A549 (cell line): ENCODE measurements around the gene TEX55. TPM values are rescaled to one million over a fixed set of nuclear protein-coding genes. Genes with fewer than 3 reads are reported as not detected.
A peak's percentile ranks its signal among the peaks of the same experiment; 100 is the strongest.

Experiments
- ATAC-seq, 2 experiments: fragments of 200-7000 bp in 1 of 2; fragments of >200 bp in 1 of 2; cut with Nextera tagmentation in 1 of 2; cut with Tn5 transposase in 1 of 2; 3 replicates each; pipeline versions ENCODE4 v1.8.0 to v1.9.1; 2018 to 2020; ENCODE audit warnings: mild to moderate bottlenecking in 1 of 2, moderate library complexity in 1 of 2
- CTCF ChIA-PET: fragments of 300-600 bp; sonication (Branson Sonifier 250); formaldehyde crosslinking; extraction: SDS; loops from one replicate; lab custom pipeline; 2021; ENCODE audit warnings: antibody characterized with exemption, inconsistent platforms; lab: Yijun Ruan, JAX
- POLR2A ChIA-PET: fragments of 350-600 bp; formaldehyde crosslinking; extraction: SDS; loops from one replicate; lab custom pipeline; 2021; ENCODE audit warnings: antibody characterized with exemption, inconsistent platforms; lab: Yijun Ruan, JAX
- DNase-seq, 2 experiments: peaks; one replicate each; pipeline versions ENCODE4 v3.0.0 to v3.0.0-alpha.2; 2011 to 2016; ENCODE audit warnings: low read depth in 1 of 2, low spot score in 1 of 2
- FAIRE-seq: peaks from 2 replicates; lab custom pipeline; 2011; peaks lifted over from hg19 to GRCh38; lab: Jason Lieb, UNC
- H3K27ac ChIP-seq, 2 experiments: fragments of >200 bp; sonication (Bioruptor Twin); formaldehyde crosslinking; 3 replicates each; pipeline ENCODE4 v1.5.1; 2016 to 2017
- H3K4me1 ChIP-seq: fragments of >200 bp; sonication (Bioruptor Twin); formaldehyde crosslinking; 3 replicates; pipeline ENCODE4 v1.6.1; 2016
- H3K4me2 ChIP-seq: fragments of >200 bp; sonication (Bioruptor Twin); formaldehyde crosslinking; 3 replicates; pipeline ENCODE4 v1.6.1; 2016
- H3K4me3 ChIP-seq: fragments of >200 bp; sonication (Bioruptor Twin); formaldehyde crosslinking; 3 replicates; pipeline ENCODE4 v1.5.1; 2016
- H3K9me3 ChIP-seq: fragments of >200 bp; sonication (Bioruptor Twin); formaldehyde crosslinking; 3 replicates; pipeline ENCODE4 v1.6.1; 2016
- BHLHE40 ChIP-seq: IDR thresholded peaks from 2 replicates; pipeline ENCODE4 v1.6.1; 2012; ENCODE audit warnings: low read depth, low read length, inconsistent platforms
- CHD2 ChIP-seq: fragments of 150-350 bp; IDR thresholded peaks from 2 replicates; pipeline ENCODE4 v1.6.1; 2014; ENCODE audit warnings: low read length; ENCODE audit not compliant: partially characterized antibody
- EHMT2 ChIP-seq: fragments of 200-600 bp; sonication (generic); IDR thresholded peaks from 2 replicates; pipeline ENCODE4 v1.6.1; 2016; ENCODE audit warnings: antibody characterized with exemption, low read depth, mild to moderate bottlenecking, moderate library complexity
- EP300 ChIP-seq, 2 experiments: fragments of >200 bp; sonication (Bioruptor Twin); formaldehyde crosslinking; IDR thresholded peaks; 2 replicates in 1 of 2; 3 replicates in 1 of 2; pipeline ENCODE4 v1.6.1; 2016 to 2017
- FOSL2 ChIP-seq, 2 experiments: fragments of 450-650 bp in 1 of 2; fragments of >200 bp in 1 of 2; sonication (Bioruptor Twin) in 1 of 2; formaldehyde crosslinking; IDR thresholded peaks; 2 replicates each; pipeline versions ENCODE4 v1.5.0 to v1.6.1; 2016 to 2020; ENCODE audit warnings: mild to moderate bottlenecking in 1 of 2, moderate library complexity in 1 of 2
- GATA3 ChIP-seq: IDR thresholded peaks from 2 replicates; pipeline ENCODE4 v1.6.1; 2012; ENCODE audit warnings: borderline replicate concordance
- HOXA7 ChIP-seq: fragments of 250-450 bp; sonication (Bioruptor Pico); IDR thresholded peaks from 2 replicates; pipeline ENCODE4 v1.5.0; 2020; ENCODE audit warnings: mild to moderate bottlenecking, moderate library complexity
- HOXB5 ChIP-seq: fragments of 250-450 bp; sonication (Bioruptor Pico); IDR thresholded peaks from 2 replicates; pipeline ENCODE4 v1.5.0; 2020; ENCODE audit warnings: mild to moderate bottlenecking, moderate library complexity
- JUNB ChIP-seq: fragments of >200 bp; sonication (Bioruptor Twin); formaldehyde crosslinking; IDR thresholded peaks from 2 replicates; pipeline ENCODE4 v1.6.1; 2016
- MAFK ChIP-seq: fragments of 450-650 bp; IDR thresholded peaks from 2 replicates; pipeline ENCODE4 v1.6.1; 2014; ENCODE audit not compliant: partially characterized antibody
- MAZ ChIP-seq: fragments of 150-350 bp; IDR thresholded peaks from 2 replicates; pipeline ENCODE4 v1.6.1; 2014; ENCODE audit warnings: antibody characterized with exemption, low read depth, low read length, borderline replicate concordance
- PHF8 ChIP-seq: fragments of 200-600 bp; sonication (generic); IDR thresholded peaks from 2 replicates; pipeline ENCODE4 v1.6.1; 2016; ENCODE audit warnings: low read depth, mild to moderate bottlenecking, antibody characterized with exemption, moderate library complexity, borderline replicate concordance
- POLR2A ChIP-seq: IDR thresholded peaks from 2 replicates; pipeline ENCODE4 v1.6.1; 2012; ENCODE audit warnings: mild to moderate bottlenecking, low read length
- RAD21 ChIP-seq, 2 experiments: fragments of >200 bp in 1 of 2; sonication (Bioruptor Twin) in 1 of 2; formaldehyde crosslinking in 1 of 2; IDR thresholded peaks in 1 of 2; conservative IDR thresholded peaks in 1 of 2; 2 replicates in 1 of 2; 3 replicates in 1 of 2; pipeline ENCODE4 v1.6.1; 2012 to 2018; ENCODE audit warnings: inconsistent platforms in 1 of 2
- RCOR1 ChIP-seq: fragments of 150-350 bp; IDR thresholded peaks from 2 replicates; pipeline ENCODE4 v1.6.1; 2014; ENCODE audit warnings: antibody characterized with exemption, low read length, low read depth
- SMC3 ChIP-seq: fragments of >200 bp; sonication (Bioruptor Twin); formaldehyde crosslinking; IDR thresholded peaks from 3 replicates; pipeline ENCODE4 v1.6.1; 2018; ENCODE audit warnings: inconsistent platforms
- TFCP2L1 ChIP-seq: fragments of 250-450 bp; sonication (Bioruptor Pico); IDR thresholded peaks from 2 replicates; pipeline ENCODE4 v1.5.0; 2021; ENCODE audit warnings: mild to moderate bottlenecking
- ZC3H11A ChIP-seq: fragments of 450-650 bp; IDR thresholded peaks from 2 replicates; pipeline ENCODE4 v1.6.1; 2014; ENCODE audit warnings: antibody characterized with exemption, mild to moderate bottlenecking
- ZSCAN20 ChIP-seq: fragments of 250-450 bp; sonication (Bioruptor Pico); IDR thresholded peaks from 2 replicates; pipeline ENCODE4 v1.8.0; 2022; ENCODE audit warnings: mild to moderate bottlenecking, moderate library complexity
- WGBS: methylation state at CpG from one replicate; pipeline ENCODE4 v1.1.6; 2017; ENCODE audit errors: missing lambda C conversion rate; 5-methylcytosine and 5-hydroxymethylcytosine counted together
- polyA plus RNA-seq, 4 experiments: library from polyadenylated mRNA; depleted of rRNA in 3 of 4; stranded (reverse); fragments of >200 nt; fragmentation: RNase III in 1 of 4; extraction: RNeasy Plus Mini Kit Qiagen cat#74134 plus additional on column Dnase treatment in 1 of 4; gene quantifications; 2 replicates in 3 of 4; 3 replicates in 1 of 4; pipeline ENCODE4 v1.2.3, GENCODE V29; 2011 to 2017
- TF ChIP-seq, protein P1 (sequence below): fragments of >200 bp; sonication (Bioruptor Twin); formaldehyde crosslinking; IDR thresholded peaks from 2 replicates; pipeline ENCODE4 v1.6.1; 2016
- TF ChIP-seq, protein P2 (sequence below): fragments of 150-350 bp; IDR thresholded peaks from 2 replicates; pipeline ENCODE4 v1.6.1; 2014; ENCODE audit warnings: low read depth, mild to moderate bottlenecking, low read length
- TF ChIP-seq, protein P3 (sequence below): IDR thresholded peaks from 2 replicates; pipeline ENCODE4 v1.6.1; 2012
- TF ChIP-seq, protein P4 (sequence below): IDR thresholded peaks from 2 replicates; pipeline ENCODE4 v1.6.1; 2012
- TF ChIP-seq, protein P5 (sequence below): fragments of 250-450 bp; sonication (Bioruptor Pico); IDR thresholded peaks from 2 replicates; pipeline ENCODE4 v1.5.0; 2020; ENCODE audit warnings: low read depth, mild to moderate bottlenecking, moderate library complexity
- TF ChIP-seq, protein P6 (sequence below): fragments of 450-650 bp; IDR thresholded peaks from 2 replicates; pipeline ENCODE4 v1.6.1; 2014; ENCODE audit warnings: antibody characterized with exemption

Gene TEX55
- polyA plus RNA-seq, 2 of the 4 experiments (the other 2 are of a cell fraction): 0.08 TPM; not detected in 1

DNA sequence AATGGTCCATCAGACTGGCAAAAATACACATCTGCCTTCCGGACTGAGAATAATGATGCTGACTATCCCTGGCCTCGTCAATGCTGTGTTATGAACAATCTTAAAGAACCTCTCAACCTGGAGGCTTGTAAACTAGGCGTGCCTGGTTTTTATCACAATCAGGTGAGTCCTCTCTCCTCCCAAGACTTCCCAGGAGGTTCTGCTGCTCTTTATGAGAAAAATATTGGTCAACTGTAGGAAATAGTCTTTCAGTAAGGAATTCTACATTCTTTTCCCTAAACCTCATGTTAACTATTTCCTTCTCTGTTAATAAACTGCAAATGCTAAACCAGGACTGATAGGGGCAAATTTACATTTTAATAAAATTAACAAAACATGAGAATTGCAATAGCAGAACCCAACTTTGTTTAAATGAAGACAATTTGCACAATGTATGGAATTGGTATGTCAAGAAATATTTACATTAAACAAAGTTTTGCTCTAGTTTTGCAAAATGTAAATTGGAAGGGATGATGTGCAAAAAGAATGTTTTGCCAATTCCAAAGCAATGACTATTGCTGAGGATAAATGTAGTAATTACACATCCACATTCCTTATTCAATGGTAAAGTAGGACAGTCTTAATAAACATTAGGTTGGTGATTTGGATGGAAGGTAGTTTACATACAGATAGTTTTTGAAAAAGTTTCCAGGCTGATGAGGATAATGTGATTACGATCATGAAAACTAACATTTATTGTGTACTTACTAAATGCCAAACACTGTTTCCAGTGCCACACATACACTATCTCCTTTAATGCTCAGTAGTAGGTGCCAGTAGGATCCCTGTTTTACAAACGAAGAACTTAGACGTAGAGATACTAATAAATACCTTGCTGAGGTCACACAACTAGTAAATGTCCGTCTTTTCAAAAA, 48.5 kb downstream of the TEX55 start:
- H3K27ac ChIP-seq: peak overlapping the region; percentile 68 to 82
- H3K4me1 ChIP-seq: peaks cover 40% of the 10 kb centered on the region
- ChIA-PET CTCF (interaction anchor here (1.1 kb wide), 1 partner anchor 47 kb away, joined by 5 read pairs; no protein-coding TSS in a partner anchor), POLR2A (no interaction called here)
- FAIRE-seq: peak; percentile 87
- H3K4me2 ChIP-seq: peak overlapping the region; percentile 71
- TF ChIP-seq GATA3 (peak; percentile 47; the same call in 1 of the 2 replicates), EHMT2 (no peak)
- WGBS: 15% methylated on average over 7 of the region's 7 CpGs
- ATAC-seq: peak; percentile 54 to 56; a peak in 5 of 6 replicates
- peak in 1 of 2 experiments; percentile 62 for DNase-seq
- no peak overlapping the region for H3K4me3 ChIP-seq
- H3K9me3 ChIP-seq: no peaks in the 10 kb centered on the region

DNA sequence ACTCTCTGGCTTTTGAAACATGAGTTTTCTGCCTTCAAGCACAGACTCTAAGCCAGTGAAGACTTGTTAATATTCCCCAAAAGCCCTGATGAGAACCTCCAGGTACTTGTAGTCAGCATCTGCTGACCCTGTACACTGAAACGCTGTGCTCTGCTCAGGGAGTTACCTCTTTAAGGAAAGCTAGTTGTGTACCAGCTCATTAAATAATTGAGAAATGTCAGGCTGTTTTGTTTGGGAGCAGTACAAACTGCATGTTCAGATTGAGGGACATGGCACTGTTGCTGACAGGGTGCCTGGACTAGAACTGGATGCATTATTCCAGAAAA, 49.1 kb downstream of the TEX55 start:
- FAIRE-seq (no peak), ATAC-seq (peak; percentile 58 to 64; a peak in 5 of 6 replicates), DNase-seq (no peak)
- ChIA-PET CTCF (interaction anchor here (0.6 to 1.1 kb wide), 2 partner anchors 12 to 46 kb away, joined by 3 to 5 read pairs; no protein-coding TSS in a partner anchor), POLR2A (no interaction called here)
- Histone ChIP-seq H3K27ac (peak overlapping the region; percentile 68 to 82), H3K4me1 (peaks cover 38% of the 10 kb centered on the region), H3K4me2 (peak overlapping the region; percentile 71), H3K9me3 (no peaks in the 10 kb centered on the region), H3K4me3 (no peak overlapping the region)
- 10% methylated on average over 1 of the region's 1 CpG for WGBS
- TF ChIP-seq TFCP2L1 (CRISPR knock-in tag) (no peak), EP300 (IDR thresholded peaks at IDR 0.05) (no peak), PHF8 (no peak), CHD2 (no peak), ZC3H11A (no peak), RAD21 (conservative IDR thresholded peaks at IDR 0.05 in 1 of 2, IDR thresholded peaks at IDR 0.05 in 1 of 2) (no peak), EHMT2 (no peak), HOXA7 (no peak), RCOR1 (no peak), SMC3 (no peak), POLR2A (no peak)
- TF ChIP-seq, protein P1, sequence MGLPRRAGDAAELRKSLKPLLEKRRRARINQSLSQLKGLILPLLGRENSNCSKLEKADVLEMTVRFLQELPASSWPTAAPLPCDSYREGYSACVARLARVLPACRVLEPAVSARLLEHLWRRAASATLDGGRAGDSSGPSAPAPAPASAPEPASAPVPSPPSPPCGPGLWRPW: no peak
- TF ChIP-seq, protein P2, sequence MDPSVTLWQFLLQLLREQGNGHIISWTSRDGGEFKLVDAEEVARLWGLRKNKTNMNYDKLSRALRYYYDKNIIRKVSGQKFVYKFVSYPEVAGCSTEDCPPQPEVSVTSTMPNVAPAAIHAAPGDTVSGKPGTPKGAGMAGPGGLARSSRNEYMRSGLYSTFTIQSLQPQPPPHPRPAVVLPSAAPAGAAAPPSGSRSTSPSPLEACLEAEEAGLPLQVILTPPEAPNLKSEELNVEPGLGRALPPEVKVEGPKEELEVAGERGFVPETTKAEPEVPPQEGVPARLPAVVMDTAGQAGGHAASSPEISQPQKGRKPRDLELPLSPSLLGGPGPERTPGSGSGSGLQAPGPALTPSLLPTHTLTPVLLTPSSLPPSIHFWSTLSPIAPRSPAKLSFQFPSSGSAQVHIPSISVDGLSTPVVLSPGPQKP: no peak
- TF ChIP-seq, protein P3, sequence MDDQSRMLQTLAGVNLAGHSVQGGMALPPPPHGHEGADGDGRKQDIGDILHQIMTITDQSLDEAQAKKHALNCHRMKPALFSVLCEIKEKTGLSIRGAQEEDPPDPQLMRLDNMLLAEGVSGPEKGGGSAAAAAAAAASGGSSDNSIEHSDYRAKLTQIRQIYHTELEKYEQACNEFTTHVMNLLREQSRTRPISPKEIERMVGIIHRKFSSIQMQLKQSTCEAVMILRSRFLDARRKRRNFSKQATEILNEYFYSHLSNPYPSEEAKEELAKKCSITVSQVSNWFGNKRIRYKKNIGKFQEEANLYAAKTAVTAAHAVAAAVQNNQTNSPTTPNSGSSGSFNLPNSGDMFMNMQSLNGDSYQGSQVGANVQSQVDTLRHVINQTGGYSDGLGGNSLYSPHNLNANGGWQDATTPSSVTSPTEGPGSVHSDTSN: no peak

DNA sequence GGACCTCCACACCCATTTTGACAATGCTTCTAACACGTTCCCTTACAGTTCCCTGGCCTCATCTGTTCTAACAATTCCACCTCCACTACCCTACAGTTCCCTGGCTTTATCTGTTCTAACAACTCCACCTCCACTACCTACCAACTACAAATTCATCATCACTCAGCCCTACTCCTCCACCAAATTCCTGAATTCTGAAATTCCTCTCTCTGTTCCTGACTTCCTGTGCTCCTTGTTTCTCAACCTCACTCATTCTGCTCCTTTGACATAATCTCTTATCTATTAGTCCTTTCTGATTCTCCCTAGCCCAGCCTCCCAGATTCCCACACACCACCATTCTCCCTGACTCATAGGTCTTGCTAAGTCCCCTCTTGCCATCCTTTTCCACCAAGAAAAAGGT, 49.9 kb downstream of the TEX55 start:
- ATAC-seq (peak; percentile 44 to 69; a peak in 4 of 6 replicates), DNase-seq (peak in 1 of 2 experiments; percentile 60), FAIRE-seq (peak; percentile 18)
- CTCF ChIA-PET: interaction anchor here (1.1 kb wide), 1 partner anchor 45 kb away, joined by 5 read pairs; no protein-coding TSS in a partner anchor
- peaks cover 38% of the 10 kb centered on the region for H3K4me1 ChIP-seq
- no peaks in the 10 kb centered on the region for H3K9me3 ChIP-seq
- no peak overlapping the region for H3K4me3 ChIP-seq
- peak overlapping the region; percentile 71 for H3K4me2 ChIP-seq
- WGBS: 36% methylated on average over 1 of the region's 1 CpG
- POLR2A ChIA-PET: no interaction called here
- H3K27ac ChIP-seq: peak overlapping the region; percentile 68 to 72
- TF ChIP-seq EP300 (IDR thresholded peaks at IDR 0.05) (no peak), ZSCAN20 (CRISPR knock-in tag) (no peak), HOXB5 (CRISPR knock-in tag) (no peak), JUNB (no peak), MAFK (no peak), GATA3 (no peak; the same call in 1 of the 2 replicates), EHMT2 (no peak), MAZ (no peak), RCOR1 (no peak), FOSL2 (IDR thresholded peaks at IDR 0.05) (no peak), FOSL2 (CRISPR knock-in tag; IDR thresholded peaks at IDR 0.05) (no peak), BHLHE40 (no peak)
- TF ChIP-seq, protein P2: no peak
- TF ChIP-seq, protein P4, sequence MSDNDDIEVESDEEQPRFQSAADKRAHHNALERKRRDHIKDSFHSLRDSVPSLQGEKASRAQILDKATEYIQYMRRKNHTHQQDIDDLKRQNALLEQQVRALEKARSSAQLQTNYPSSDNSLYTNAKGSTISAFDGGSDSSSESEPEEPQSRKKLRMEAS: no peak
- TF ChIP-seq, protein P5, sequence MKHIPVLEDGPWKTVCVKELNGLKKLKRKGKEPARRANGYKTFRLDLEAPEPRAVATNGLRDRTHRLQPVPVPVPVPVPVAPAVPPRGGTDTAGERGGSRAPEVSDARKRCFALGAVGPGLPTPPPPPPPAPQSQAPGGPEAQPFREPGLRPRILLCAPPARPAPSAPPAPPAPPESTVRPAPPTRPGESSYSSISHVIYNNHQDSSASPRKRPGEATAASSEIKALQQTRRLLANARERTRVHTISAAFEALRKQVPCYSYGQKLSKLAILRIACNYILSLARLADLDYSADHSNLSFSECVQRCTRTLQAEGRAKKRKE (CRISPR knock-in tag): no peak
- TF ChIP-seq, protein P6, sequence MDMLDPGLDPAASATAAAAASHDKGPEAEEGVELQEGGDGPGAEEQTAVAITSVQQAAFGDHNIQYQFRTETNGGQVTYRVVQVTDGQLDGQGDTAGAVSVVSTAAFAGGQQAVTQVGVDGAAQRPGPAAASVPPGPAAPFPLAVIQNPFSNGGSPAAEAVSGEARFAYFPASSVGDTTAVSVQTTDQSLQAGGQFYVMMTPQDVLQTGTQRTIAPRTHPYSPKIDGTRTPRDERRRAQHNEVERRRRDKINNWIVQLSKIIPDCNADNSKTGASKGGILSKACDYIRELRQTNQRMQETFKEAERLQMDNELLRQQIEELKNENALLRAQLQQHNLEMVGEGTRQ: no peak
